Neuronal stem cell (in vitro differentiated cells): Measurements from ENCODE around the gene UGT1A5.
A peak's percentile ranks its signal among the peaks of the same experiment; 100 is the strongest.

Experiments
- DNase-seq: peaks from one replicate; pipeline ENCODE4 v3.0.0-alpha.2; 2013; ENCODE audit warnings: low spot score
- H2AFZ ChIP-seq: one replicate; pipeline ENCODE4 v1.6.1; 2013; ENCODE audit warnings: mild to moderate bottlenecking, low read length, inconsistent platforms
- H2AK5ac ChIP-seq: 2 replicates; pipeline ENCODE4 v1.6.1; 2013; ENCODE audit warnings: low read depth, mild to moderate bottlenecking, inconsistent platforms, low read length, moderate library complexity, mixed read lengths
- H2BK120ac ChIP-seq: 2 replicates; pipeline ENCODE4 v1.6.1; 2013; ENCODE audit warnings: low read depth, mild to moderate bottlenecking, inconsistent platforms, low read length, moderate library complexity, mixed read lengths
- H2BK12ac ChIP-seq: one replicate; pipeline ENCODE4 v1.6.1; 2013; ENCODE audit warnings: low read length, inconsistent platforms
- H2BK15ac ChIP-seq: 2 replicates; pipeline ENCODE4 v1.6.1; 2013; ENCODE audit warnings: mild to moderate bottlenecking, low read length, inconsistent platforms, mixed read lengths
- H2BK5ac ChIP-seq: one replicate; pipeline ENCODE4 v1.6.1; 2013; ENCODE audit warnings: inconsistent platforms, mild to moderate bottlenecking, low read length, moderate library complexity
- H3K14ac ChIP-seq: one replicate; pipeline ENCODE4 v1.6.1; 2013; ENCODE audit warnings: low read length, inconsistent platforms
- H3K18ac ChIP-seq: 2 replicates; pipeline ENCODE4 v1.6.1; 2013; ENCODE audit warnings: low read length, inconsistent platforms
- H3K23ac ChIP-seq: 2 replicates; pipeline ENCODE4 v1.6.1; 2013; ENCODE audit warnings: low read depth, mild to moderate bottlenecking, mixed read lengths, low read length, inconsistent platforms; ENCODE audit not compliant: poor library complexity
- H3K27ac ChIP-seq: replicated peaks from 3 replicates; pipeline ENCODE4 v1.5.1; 2013; ENCODE audit warnings: low read length, inconsistent platforms
- H3K27me3 ChIP-seq, 3 experiments: 2 replicates each; pipeline ENCODE4 v1.6.1; 2013; ENCODE audit warnings: low read length in 3 of 3, mild to moderate bottlenecking in 2 of 3, inconsistent platforms in 1 of 3, low read depth in 1 of 3, mixed read lengths in 1 of 3, moderate library complexity in 1 of 3; ENCODE audit not compliant: control insufficient read depth in 3 of 3, insufficient read depth in 3 of 3
- H3K36me3 ChIP-seq, 2 donors: replicated peaks in 1 of 2; 2 replicates each; pipeline ENCODE4 v1.6.1; 2013; ENCODE audit warnings: low read length in 2 of 2; ENCODE audit not compliant: control insufficient read depth in 2 of 2, insufficient read depth in 2 of 2
- H3K4ac ChIP-seq: 2 replicates; pipeline ENCODE4 v1.6.1; 2013; ENCODE audit warnings: inconsistent platforms, mild to moderate bottlenecking, low read length, moderate library complexity
- H3K4me1 ChIP-seq, 2 donors: 1 replicate in 1 of 2; 2 replicates in 1 of 2; pipeline ENCODE4 v1.6.1; 2013; ENCODE audit warnings: low read length in 2 of 2, low read depth in 1 of 2; ENCODE audit not compliant: control insufficient read depth in 2 of 2, insufficient read depth in 1 of 2
- H3K4me2 ChIP-seq: one replicate; pipeline ENCODE4 v1.6.1; 2013; ENCODE audit warnings: mild to moderate bottlenecking, low read length, inconsistent platforms; ENCODE audit not compliant: insufficient read depth, poor library complexity, severe bottlenecking
- H3K4me3 ChIP-seq, 2 donors: 2 replicates each; pipeline ENCODE4 v1.5.1; 2013; ENCODE audit warnings: low read length in 2 of 2, mild to moderate bottlenecking in 2 of 2, inconsistent platforms in 1 of 2, moderate library complexity in 1 of 2
- H3K79me1 ChIP-seq: one replicate; pipeline ENCODE4 v1.6.1; 2013; ENCODE audit warnings: low read depth, mild to moderate bottlenecking, inconsistent platforms, low read length, moderate library complexity
- H3K9ac ChIP-seq: one replicate; pipeline ENCODE4 v1.6.1; 2013; ENCODE audit warnings: mild to moderate bottlenecking, low read depth, low read length, inconsistent platforms; ENCODE audit not compliant: poor library complexity
- H3K9me3 ChIP-seq, 2 donors: replicated peaks in 1 of 2; 2 replicates each; pipeline versions ENCODE3 to v1.6.1; 2013; ENCODE audit warnings: low read length in 2 of 2, mild to moderate bottlenecking in 2 of 2, inconsistent platforms in 1 of 2, low read depth in 1 of 2, mixed read lengths in 1 of 2, moderate library complexity in 1 of 2; ENCODE audit not compliant: control insufficient read depth in 2 of 2, insufficient read depth in 1 of 2
- H4K8ac ChIP-seq: one replicate; pipeline ENCODE4 v1.6.1; 2013; ENCODE audit warnings: low read depth, mild to moderate bottlenecking, inconsistent platforms, low read length, moderate library complexity
- H4K91ac ChIP-seq: one replicate; pipeline ENCODE4 v1.6.1; 2013; ENCODE audit warnings: low read length, low read depth, mild to moderate bottlenecking, inconsistent platforms; ENCODE audit not compliant: poor library complexity
- WGBS, 2 donors: extraction: QIAGEN DNeasy Blood & Tissue Kit; methylation state at CpG; one replicate each; pipeline ENCODE4 v1.1.7; 2013; ENCODE audit warnings: missing lambda C conversion rate in 2 of 2, mixed read lengths in 1 of 2; ENCODE audit not compliant: insufficient read length in 2 of 2, insufficient replicate concordance in 1 of 2; ENCODE audit errors: extremely low coverage in 2 of 2; 5-methylcytosine and 5-hydroxymethylcytosine counted together

The UGT1A5 gene

GRCh38 chr2:233803292-233803911 lies 90.7 kb downstream of the UGT1A5 start:
- peaks cover 0 to 2% of the 10 kb centered on the region in 2 donors for H3K4me1 ChIP-seq
- H3K9me3 ChIP-seq, result peaks cover 0 to 2% of the 10 kb centered on the region in 2 donors
- no peak overlapping the region for H3K18ac ChIP-seq
- H2BK15ac ChIP-seq, result no peak overlapping the region
- no peak overlapping the region for H2BK12ac ChIP-seq
- H3K79me1 ChIP-seq, result no peaks in the 10 kb centered on the region
- H4K8ac ChIP-seq, result no peak overlapping the region
- H3K23ac ChIP-seq, result no peak overlapping the region
- H2BK5ac ChIP-seq, result no peak overlapping the region
- H2AK5ac ChIP-seq, result no peak overlapping the region
- no peaks in the 10 kb centered on the region for H3K36me3 ChIP-seq
- no peak overlapping the region for H3K14ac ChIP-seq
- no peak overlapping the region for H2BK120ac ChIP-seq
- H4K91ac ChIP-seq, result no peak overlapping the region
- DNase-seq, result no peak
- no peak overlapping the region for H3K4me2 ChIP-seq
- H3K9ac ChIP-seq, result no peak overlapping the region
- WGBS, 2 donors, result no CpG with 5 or more reads among the region's 2 CpGs
- no peak overlapping the region for H3K27ac ChIP-seq
- no peak overlapping the region for H2AFZ ChIP-seq
- H3K4ac ChIP-seq, result no peak overlapping the region
- H3K27me3 ChIP-seq, result peaks cover 0 to 13% (median 0%) of the 10 kb centered on the region in 3 experiments
- H3K4me3 ChIP-seq, result no peak overlapping the region

GRCh38 chr2:233803994-233804393 lies 91.3 kb downstream of the UGT1A5 start:
- Histone ChIP-seq H3K4ac (no peak overlapping the region), H2BK120ac (no peak overlapping the region)
- WGBS, 2 donors, result no CpG with 5 or more reads among the region's 8 CpGs

GRCh38 chr2:233807215-233807865 lies 94.6 kb downstream of the UGT1A5 start:
- H2AK5ac ChIP-seq, result peak overlapping the region; percentile 2
- no peak overlapping the region for H4K91ac ChIP-seq
- H3K27me3 ChIP-seq, result peaks cover 0 to 16% (median 0%) of the 10 kb centered on the region in 3 experiments
- H3K9ac ChIP-seq, result no peak overlapping the region
- no CpG with 5 or more reads among the region's 12 CpGs for WGBS, 2 donors
- no peak overlapping the region for H2BK12ac ChIP-seq
- no peak overlapping the region for H2BK120ac ChIP-seq
- H3K18ac ChIP-seq, result peak overlapping the region; percentile 67
- no peak overlapping the region for H4K8ac ChIP-seq
- H3K4ac ChIP-seq, result no peak overlapping the region
- H3K4me2 ChIP-seq, result no peak overlapping the region
- no peaks in the 10 kb centered on the region for H3K79me1 ChIP-seq
- H3K4me1 ChIP-seq, result no peaks in the 10 kb centered on the region
- no peak overlapping the region for H2BK5ac ChIP-seq
- H3K4me3 ChIP-seq, result peak overlapping the region in 1 of 2 donors; percentile 46
- DNase-seq, result no peak
- no peak overlapping the region for H2BK15ac ChIP-seq
- H3K23ac ChIP-seq, result no peak overlapping the region
- no peak overlapping the region for H3K27ac ChIP-seq
- H3K36me3 ChIP-seq, result no peaks in the 10 kb centered on the region
- peaks cover 0 to 2% of the 10 kb centered on the region in 2 donors for H3K9me3 ChIP-seq
- no peak overlapping the region for H2AFZ ChIP-seq
- no peak overlapping the region for H3K14ac ChIP-seq

More at GRCh38 chr2:233803994-233804393, 91.3 kb downstream of the UGT1A5 start:
- Histone ChIP-seq H2AK5ac (no peak overlapping the region), H3K18ac (peak overlapping the region; percentile 12), H2BK15ac (peak overlapping the region; percentile 20), H3K4me2 (no peak overlapping the region), H4K8ac (no peak overlapping the region), H3K27ac (no peak overlapping the region), H3K36me3 (no peaks in the 10 kb centered on the region), H3K9me3 (peaks cover 0 to 2% of the 10 kb centered on the region in 2 donors), H3K4me1 (peaks cover 0 to 2% of the 10 kb centered on the region in 2 donors), H4K91ac (no peak overlapping the region), H3K23ac (no peak overlapping the region), H3K4me3 (peak overlapping the region in 1 of 2 donors; percentile 23), H2AFZ (no peak overlapping the region), H2BK12ac (no peak overlapping the region), H3K79me1 (no peaks in the 10 kb centered on the region), H3K14ac (no peak overlapping the region), H2BK5ac (no peak overlapping the region), H3K27me3 (peaks cover 0 to 16% (median 0%) of the 10 kb centered on the region in 3 experiments), H3K9ac (no peak overlapping the region)
- DNase-seq, result no peak
